ENCODE data around the gene ABO. TPM values are rescaled to one million over a fixed set of nuclear protein-coding genes. Genes with fewer than 3 reads are reported as not detected.

The ABO gene
- total RNA-seq, 1 donor from 2014 or later, result 2.5 TPM

DNA sequence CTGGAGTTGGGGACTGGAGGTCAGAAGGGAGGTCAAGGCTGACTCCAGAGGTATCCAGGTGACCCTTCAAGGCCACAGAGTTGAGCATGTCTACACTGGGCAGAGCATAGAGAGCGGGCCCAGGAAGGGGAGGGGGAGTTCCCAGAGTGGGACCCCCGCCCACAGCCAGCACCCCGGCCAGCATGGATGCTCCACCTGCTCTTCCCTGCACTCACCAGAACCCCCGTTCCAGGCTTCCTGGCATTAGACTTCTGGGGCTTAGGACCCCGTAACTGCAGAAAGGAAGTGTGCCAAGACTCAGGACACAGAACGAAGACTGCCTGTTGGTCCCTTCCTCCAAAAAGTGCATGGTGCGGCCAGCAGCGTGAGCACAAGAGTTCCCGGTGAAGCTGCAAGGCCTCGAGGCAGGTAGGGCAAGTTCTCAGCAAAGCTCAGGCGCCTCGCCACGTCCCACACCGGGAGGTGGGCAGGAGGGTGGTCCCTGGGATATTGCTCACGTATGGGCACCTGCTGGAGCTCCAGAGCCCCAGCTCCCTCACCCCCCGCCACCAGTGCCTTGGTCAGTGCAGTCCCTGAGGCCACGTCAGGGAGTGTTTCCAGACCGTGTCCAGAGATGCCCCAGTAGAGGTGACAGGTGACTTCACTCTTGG, 13.8 kb downstream of the ABO start:
- DNase-seq (ENCODE audit: low read depth), result no peak
- TF ChIP-seq, protein P1, sequence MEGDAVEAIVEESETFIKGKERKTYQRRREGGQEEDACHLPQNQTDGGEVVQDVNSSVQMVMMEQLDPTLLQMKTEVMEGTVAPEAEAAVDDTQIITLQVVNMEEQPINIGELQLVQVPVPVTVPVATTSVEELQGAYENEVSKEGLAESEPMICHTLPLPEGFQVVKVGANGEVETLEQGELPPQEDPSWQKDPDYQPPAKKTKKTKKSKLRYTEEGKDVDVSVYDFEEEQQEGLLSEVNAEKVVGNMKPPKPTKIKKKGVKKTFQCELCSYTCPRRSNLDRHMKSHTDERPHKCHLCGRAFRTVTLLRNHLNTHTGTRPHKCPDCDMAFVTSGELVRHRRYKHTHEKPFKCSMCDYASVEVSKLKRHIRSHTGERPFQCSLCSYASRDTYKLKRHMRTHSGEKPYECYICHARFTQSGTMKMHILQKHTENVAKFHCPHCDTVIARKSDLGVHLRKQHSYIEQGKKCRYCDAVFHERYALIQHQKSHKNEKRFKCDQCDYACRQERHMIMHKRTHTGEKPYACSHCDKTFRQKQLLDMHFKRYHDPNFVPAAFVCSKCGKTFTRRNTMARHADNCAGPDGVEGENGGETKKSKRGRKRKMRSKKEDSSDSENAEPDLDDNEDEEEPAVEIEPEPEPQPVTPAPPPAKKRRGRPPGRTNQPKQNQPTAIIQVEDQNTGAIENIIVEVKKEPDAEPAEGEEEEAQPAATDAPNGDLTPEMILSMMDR (conservative IDR thresholded peaks at IDR 0.05; ENCODE audit: low read depth, low read length), result no peak

DNA sequence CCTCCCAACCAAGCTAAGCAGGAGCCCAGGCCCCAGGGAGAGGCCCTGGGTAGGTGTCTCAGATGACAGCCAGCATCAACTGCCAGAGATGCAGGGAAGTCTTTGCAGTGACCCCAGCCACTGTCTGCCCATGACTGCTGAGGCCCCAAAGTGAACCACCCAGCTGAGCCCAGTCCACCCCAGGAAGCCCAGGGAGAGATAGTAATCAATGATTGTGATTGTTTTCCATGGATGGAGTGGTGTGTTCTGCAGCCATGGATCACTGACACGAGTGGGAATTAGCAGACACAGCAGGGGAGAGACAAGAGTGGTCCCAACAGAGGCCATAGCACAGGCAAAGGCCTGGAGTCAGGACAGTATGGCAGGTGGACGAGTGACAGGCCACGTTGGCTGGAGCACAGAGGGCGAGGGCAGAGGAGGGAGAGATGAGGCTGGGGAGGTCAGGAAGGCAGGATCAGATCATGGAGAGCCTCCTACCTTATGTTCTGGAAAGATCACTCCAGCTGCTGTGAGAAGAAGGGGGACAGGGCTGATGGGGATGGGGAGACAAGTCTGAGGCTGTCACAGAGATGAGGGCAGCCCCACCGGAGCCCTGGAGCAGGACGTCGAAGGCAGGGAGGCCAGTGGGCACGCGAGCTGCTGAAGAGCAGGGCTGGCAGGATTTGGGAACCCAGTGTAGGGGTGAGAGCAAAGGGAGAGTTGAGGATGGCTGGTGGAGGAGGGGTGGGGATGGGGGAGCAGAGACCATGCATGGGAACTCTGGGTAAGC, 14.5 kb downstream of the ABO start:
- TF ChIP-seq, protein P1 (conservative IDR thresholded peaks at IDR 0.05; ENCODE audit: low read depth, low read length), result no peak
- DNase-seq (ENCODE audit: low read depth), result no peak
- H3K4me3 ChIP-seq (ENCODE audit: low read depth, low read length), result no peak overlapping the region

More for the DNA sequence above, 13.8 kb downstream of the ABO start:
- H3K4me3 ChIP-seq (ENCODE audit: low read depth, low read length), result no peak overlapping the region

DNA sequence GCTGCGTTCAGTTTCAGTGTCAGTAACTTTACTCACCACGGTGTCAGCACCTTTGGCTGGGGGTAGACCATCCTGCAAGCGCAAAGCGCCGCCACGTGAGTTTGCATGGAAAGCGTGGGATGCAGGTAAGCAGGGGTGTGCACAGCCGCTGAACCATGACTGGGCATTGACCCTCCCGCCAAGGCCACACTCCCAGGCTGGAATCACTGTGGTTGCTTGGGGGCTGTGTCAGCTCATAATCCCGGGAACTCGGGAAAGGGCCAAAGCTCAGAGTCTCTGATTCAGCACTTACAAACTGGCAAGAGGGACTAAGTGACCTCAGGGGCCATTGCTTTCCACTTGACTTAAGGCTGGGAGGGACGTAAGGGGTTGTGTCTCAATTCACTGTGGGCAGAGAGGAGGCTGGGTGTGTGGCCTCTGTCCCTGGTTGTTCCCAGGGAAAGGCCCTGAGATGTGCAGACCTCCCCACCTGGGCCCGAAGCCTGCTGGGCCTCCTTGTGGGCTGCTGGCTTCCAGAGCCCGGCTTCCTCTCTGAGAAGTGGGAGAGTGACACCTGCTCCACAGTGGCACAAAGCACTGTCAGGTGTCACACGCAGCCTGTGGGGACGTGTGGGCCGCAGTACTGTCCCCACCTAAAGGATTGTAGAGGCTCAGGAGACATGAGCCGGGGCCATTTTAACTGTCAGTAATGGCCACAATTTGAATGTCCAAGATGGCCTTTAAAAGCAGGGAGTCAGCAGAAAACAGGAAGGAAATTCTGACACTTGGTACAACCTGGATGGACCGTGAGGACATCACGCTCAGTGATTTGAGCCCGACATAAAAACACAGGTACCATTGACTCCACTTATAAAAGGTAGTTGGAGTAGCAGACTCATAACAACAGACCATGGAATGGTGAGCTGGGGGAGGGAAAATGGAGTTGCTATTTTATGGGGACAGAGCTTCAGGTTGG, 16.7 kb downstream of the ABO start:
- DNase-seq (ENCODE audit: low read depth), result peak; percentile 66
- no peak overlapping the region for H3K4me3 ChIP-seq (ENCODE audit: low read depth, low read length)
- TF ChIP-seq, protein P1 (conservative IDR thresholded peaks at IDR 0.05; ENCODE audit: low read depth, low read length), result no peak

DNA sequence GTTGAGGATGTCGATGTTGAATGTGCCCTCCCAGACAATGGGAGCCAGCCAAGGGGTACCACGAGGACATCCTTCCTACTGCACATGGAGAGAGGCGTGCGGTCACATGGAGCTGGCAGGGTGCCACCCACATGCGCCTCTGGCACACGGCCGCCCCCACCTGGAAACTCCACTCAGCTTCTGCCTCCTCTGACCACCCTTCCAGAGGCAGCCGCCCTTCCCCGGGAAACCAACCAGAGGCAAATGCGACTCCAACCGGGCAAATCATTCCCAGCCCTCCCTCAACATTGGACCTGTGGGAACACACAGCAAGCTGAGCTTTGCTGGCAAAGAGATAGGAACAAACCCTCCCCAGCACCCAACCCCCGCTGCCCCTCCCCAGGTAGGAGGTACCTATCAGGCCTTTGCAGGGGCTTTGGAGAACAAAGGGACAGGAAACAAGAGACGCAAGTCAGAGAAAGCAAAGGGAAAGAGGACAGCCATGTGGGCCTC, 17.5 kb downstream of the ABO start:
- no peak for DNase-seq (ENCODE audit: low read depth)
- H3K4me3 ChIP-seq (ENCODE audit: low read depth, low read length), result no peak overlapping the region
- TF ChIP-seq, protein P1 (conservative IDR thresholded peaks at IDR 0.05; ENCODE audit: low read depth, low read length), result peak; percentile 7

DNA sequence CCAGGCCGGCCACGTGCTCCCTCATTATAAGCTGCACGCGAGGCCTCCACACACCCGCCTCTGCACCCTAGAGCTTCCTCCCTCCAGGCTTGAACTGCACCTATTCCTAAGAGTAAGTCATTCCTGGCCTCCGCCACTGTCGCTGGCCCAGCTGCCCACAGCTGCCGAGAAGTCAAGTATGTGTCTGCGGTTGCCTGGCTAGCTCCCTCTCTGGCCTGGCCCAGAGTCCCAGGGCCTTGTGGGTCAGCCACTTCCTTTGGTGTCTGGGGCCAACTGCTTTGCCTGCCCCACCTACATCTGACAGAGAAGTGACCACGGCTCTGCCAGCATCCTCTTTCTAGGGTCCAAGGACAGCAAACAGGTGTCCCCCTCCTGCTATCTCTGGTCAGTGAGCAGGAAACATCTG, 18.3 kb downstream of the ABO start:
- DNase-seq (ENCODE audit: low read depth), result no peak
- H3K4me3 ChIP-seq (ENCODE audit: low read depth, low read length), result no peak overlapping the region
- TF ChIP-seq, protein P1 (conservative IDR thresholded peaks at IDR 0.05; ENCODE audit: low read depth, low read length), result no peak

DNA sequence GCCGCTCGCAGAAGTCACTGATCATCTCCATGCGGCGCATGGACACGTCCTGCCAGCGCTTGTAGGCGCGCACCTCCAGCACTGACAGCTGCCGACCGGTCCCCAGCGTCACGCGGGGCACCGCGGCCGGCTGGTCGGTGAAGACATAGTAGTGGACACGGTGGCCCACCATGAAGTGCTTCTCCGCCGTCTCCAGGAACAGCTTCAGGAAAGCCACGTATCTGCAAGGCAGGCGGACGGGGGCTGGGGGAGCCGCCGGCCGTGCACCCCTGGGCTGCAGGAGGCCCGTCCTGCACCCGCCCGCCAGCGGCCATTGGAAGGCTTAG, 18.9 kb downstream of the ABO start:
- no peak overlapping the region for H3K4me3 ChIP-seq (ENCODE audit: low read depth, low read length)
- no peak for DNase-seq (ENCODE audit: low read depth)
- TF ChIP-seq, protein P1 (conservative IDR thresholded peaks at IDR 0.05; ENCODE audit: low read depth, low read length), result no peak

All from epithelial cell of proximal tubule (primary cell).